Epithelial cell of proximal tubule (primary cell): ENCODE data around the gene GABRR3. TPM values are rescaled to one million over a fixed set of nuclear protein-coding genes. Genes with fewer than 3 reads are reported as not detected.
A peak's percentile ranks its signal among the peaks of the same experiment; 100 is the strongest.

Source experiments
- DNase-seq: peaks from one replicate; pipeline ENCODE4 v3.0.0-alpha.2; 2011; ENCODE audit warnings: low read depth
- H3K4me3 ChIP-seq: 2 replicates; pipeline ENCODE4 v1.5.1; 2011; ENCODE audit warnings: low read depth, mild to moderate bottlenecking, low read length
- CTCF ChIP-seq: conservative IDR thresholded peaks from 2 replicates; pipeline ENCODE4 v1.5.1; 2012; ENCODE audit warnings: low read depth, mild to moderate bottlenecking, low read length
- total RNA-seq: library from RNA; depleted of rRNA; stranded (reverse); fragments of >200 nt; gene quantifications from 2 replicates; pipeline ENCODE4 v1.2.3, GENCODE V29; 2015

The GABRR3 gene
- total RNA-seq, 1 donor from 2014 or later, result not detected

GRCh38 chr3:97958396-97958795 lies 76.7 kb downstream of the GABRR3 start:
- no peak for TF ChIP-seq CTCF
- DNase-seq, result peak; percentile 78

GRCh38 chr3:97957617-97958311 lies 77.4 kb downstream of the GABRR3 start:
- no peak for TF ChIP-seq CTCF
- H3K4me3 ChIP-seq, result no peak overlapping the region
- peak; percentile 98 for DNase-seq

More at GRCh38 chr3:97958396-97958795, 76.7 kb downstream of the GABRR3 start:
- no peak overlapping the region for H3K4me3 ChIP-seq

- no peak for DNase-seq
- no peak for TF ChIP-seq CTCF
- H3K4me3 ChIP-seq, result no peak overlapping the region
Measured at GRCh38 chr3:97956051-97956450, 79.1 kb downstream of the GABRR3 start.

- DNase-seq, result no peak
- no peak overlapping the region for H3K4me3 ChIP-seq
- no peak for TF ChIP-seq CTCF
Measured at GRCh38 chr3:97954228-97954827, 80.8 kb downstream of the GABRR3 start.

- no peak for TF ChIP-seq CTCF
- H3K4me3 ChIP-seq, result no peak overlapping the region
- peak; percentile 52 for DNase-seq
Measured at GRCh38 chr3:97952872-97953271, 82.2 kb downstream of the GABRR3 start.

GRCh38 chr3:97952280-97952679 lies 82.8 kb downstream of the GABRR3 start:
- no peak overlapping the region for H3K4me3 ChIP-seq
- no peak for TF ChIP-seq CTCF
- DNase-seq, result peak; percentile 89

- no peak overlapping the region for H3K4me3 ChIP-seq
- DNase-seq, result no peak
- TF ChIP-seq CTCF, result no peak
Measured at GRCh38 chr3:97950360-97950759, 84.8 kb downstream of the GABRR3 start.
